GM21737 (cell line): ENCODE measurements around the gene RAD18.

Experiments
- ATAC-seq: cut with Tn5 transposase; IDR thresholded peaks from one replicate; pipeline ENCODE4 v1.9.1; 2021; ENCODE audit warnings: mild to moderate bottlenecking, moderate library complexity; ENCODE audit not compliant: unreplicated experiment

Gene RAD18

GRCh38 chr3:8966820-8967348, 3.6 kb upstream of the RAD18 start:
- no peak for ATAC-seq

GRCh38 chr3:8966150-8966819, 3.0 kb upstream of the RAD18 start:
- no peak for ATAC-seq

- no peak for ATAC-seq
These were observed 1.4 kb upstream of the RAD18 start for GRCh38 chr3:8964436-8965370.

GRCh38 chr3:8962226-8962861, 928 bp downstream of the RAD18 start:
- no peak for ATAC-seq

GRCh38 chr3:8959668-8960067, 3.6 kb downstream of the RAD18 start:
- no peak for ATAC-seq

- peak; percentile 84 for ATAC-seq
These were observed 8.1 kb downstream of the RAD18 start for GRCh38 chr3:8954938-8955763.

GRCh38 chr3:8953313-8953712, 10.0 kb downstream of the RAD18 start:
- no peak for ATAC-seq

- ATAC-seq: no peak
These were observed 11.1 kb downstream of the RAD18 start for GRCh38 chr3:8952130-8952529.

- no peak for ATAC-seq
These were observed 17.2 kb downstream of the RAD18 start for GRCh38 chr3:8945890-8946600.

- ATAC-seq: no peak
These were observed 20.4 kb downstream of the RAD18 start for GRCh38 chr3:8942746-8943488.

GRCh38 chr3:8942115-8942514, 21.2 kb downstream of the RAD18 start:
- ATAC-seq: no peak

GRCh38 chr3:8938021-8938420, 25.3 kb downstream of the RAD18 start:
- ATAC-seq: no peak

- ATAC-seq: no peak
These were observed 25.9 kb downstream of the RAD18 start for GRCh38 chr3:8937064-8938020.

GRCh38 chr3:8932507-8932906, 30.8 kb downstream of the RAD18 start:
- no peak for ATAC-seq

- no peak for ATAC-seq
These were observed 31.9 kb downstream of the RAD18 start for GRCh38 chr3:8931342-8931741.

- ATAC-seq: no peak
These were observed 33.4 kb downstream of the RAD18 start for GRCh38 chr3:8929860-8930259.

- no peak for ATAC-seq
These were observed 48.8 kb downstream of the RAD18 start for GRCh38 chr3:8914491-8914890.

- no peak for ATAC-seq
These were observed 51.5 kb downstream of the RAD18 start for GRCh38 chr3:8911781-8912180.
